SK-N-MC (cell line): Measurements from ENCODE around the gene TMEM120B.

Experiments
- EZH2 ChIP-seq: fragments of 200-600 bp; sonication (generic); IDR thresholded peaks from one replicate; pipeline ENCODE4 v1.6.1; 2017; ENCODE audit warnings: antibody characterized with exemption
- FOXP2 ChIP-seq: optimal IDR thresholded peaks from 2 replicates; pipeline ENCODE3; 2011; ENCODE audit warnings: mild to moderate bottlenecking, moderate library complexity; ENCODE audit not compliant: insufficient read depth; ENCODE audit errors: extremely low read length, control extremely low read depth
- POLR2AphosphoS5 ChIP-seq: IDR thresholded peaks from 2 replicates; pipeline ENCODE4 v1.6.1; 2012; ENCODE audit warnings: mild to moderate bottlenecking, low read depth, low read length, borderline replicate concordance

GRCh38 chr12:121719926-121720414, 7.4 kb downstream of the TMEM120B start:
- TF ChIP-seq EZH2 (no peak), POLR2AphosphoS5 (no peak), FOXP2 (no peak)
